K562 (cell line): ENCODE measurements around the gene OPHN1. TPM values are rescaled to one million over a fixed set of nuclear protein-coding genes. Genes with fewer than 3 reads are reported as not detected.

Source experiments
- CTCFL ChIP-seq: IDR thresholded peaks from 2 replicates; pipeline ENCODE4 v1.6.1; 2011; ENCODE audit warnings: borderline replicate concordance, low read depth, mild to moderate bottlenecking, moderate library complexity, low read length; ENCODE audit not compliant: insufficient read depth, poor library complexity, severe bottlenecking
- ELF4 ChIP-seq: fragments of 450-650 bp; formaldehyde crosslinking; IDR thresholded peaks from 2 replicates; pipeline ENCODE4 v1.4.0; 2022; ENCODE audit warnings: missing genetic modification characterization
- HEY1 ChIP-seq: fragments of 250-450 bp; sonication (Bioruptor Pico); IDR thresholded peaks from 2 replicates; pipeline ENCODE4 v1.5.0; 2020; ENCODE audit warnings: mild to moderate bottlenecking, moderate library complexity, borderline replicate concordance
- HNRNPLL ChIP-seq: fragments of 200-400 bp; formaldehyde crosslinking; IDR thresholded peaks from 2 replicates; pipeline ENCODE4 v1.6.1; 2017; ENCODE audit warnings: low read length, low read depth, mild to moderate bottlenecking; ENCODE audit not compliant: poor library complexity, severe bottlenecking
- HOMEZ ChIP-seq: fragments of 250-450 bp; sonication (Bioruptor Pico); IDR thresholded peaks from 2 replicates; pipeline ENCODE4 v1.4.0; 2020; ENCODE audit warnings: mild to moderate bottlenecking, moderate library complexity
- MTF1 ChIP-seq: fragments of 250-450 bp; sonication (Bioruptor Pico); IDR thresholded peaks from 2 replicates; pipeline ENCODE4 v1.9.0; 2021; ENCODE audit warnings: moderate library complexity, mild to moderate bottlenecking, inconsistent platforms, borderline replicate concordance
- NFYB ChIP-seq: IDR thresholded peaks from 2 replicates; pipeline ENCODE4 v1.6.1; 2011; ENCODE audit warnings: mild to moderate bottlenecking, moderate library complexity; ENCODE audit not compliant: insufficient read length; ENCODE audit errors: extremely low read depth
- PPARD ChIP-seq: fragments of 250-450 bp; sonication (Bioruptor Pico); IDR thresholded peaks from 2 replicates; pipeline ENCODE4 v1.8.0; 2022; ENCODE audit warnings: inconsistent platforms, mild to moderate bottlenecking, moderate library complexity
- SRSF7 ChIP-seq: fragments of 200-400 bp; formaldehyde crosslinking; optimal IDR thresholded peaks from 2 replicates; pipeline ENCODE3; 2017; ENCODE audit warnings: mild to moderate bottlenecking, low read depth, low read length
- TCFL5 ChIP-seq: fragments of 250-450 bp; sonication (Bioruptor Pico); conservative IDR thresholded peaks from 2 replicates; pipeline ENCODE4 v1.6.1; 2021; ENCODE audit warnings: mild to moderate bottlenecking, moderate library complexity, matching md5 sums
- polyA plus RNA-seq, 8 experiments: library from polyadenylated mRNA; depleted of rRNA in 4 of 8; stranded (reverse) in 5 of 8; unstranded in 3 of 8; fragments of >200 nt; fragmentation: Nextera tagmentation in 2 of 8; fragmentation: Illumina TruSeq in 1 of 8; extraction: Ambion mirVana in 2 of 8; extraction: Trizol in 1 of 8; gene quantifications; 2 replicates each; pipeline versions ENCODE4 v1.2.1 to v1.2.3, GENCODE V29; 2011 to 2014; ENCODE audit warnings: inconsistent platforms in 1 of 8, missing spikeins in 1 of 8
- total RNA-seq, 7 experiments: library from RNA; depleted of rRNA in 6 of 7; stranded (reverse); fragments of >200 nt in 6 of 7; fragmentation: Illumina TruSeq in 2 of 7; extraction: Trizol in 2 of 7; gene quantifications; 2 replicates each; pipeline versions ENCODE4 v1.2.1 to v1.2.3, GENCODE V29; 2011 to 2021; ENCODE audit warnings: low replicate concordance in 1 of 7
- TF ChIP-seq, protein P1 (sequence below): fragments of 250-450 bp; sonication (Bioruptor Pico); IDR thresholded peaks from 2 replicates; pipeline ENCODE4 v1.4.0; 2020; ENCODE audit warnings: mild to moderate bottlenecking

Gene OPHN1
- total and polyA plus RNA-seq, 9 of the 15 experiments (the other 6 are each of a cell fraction or from before 2014, with no cell fraction given) = 0.28 to 1.8 (median 1.0) TPM

- TF ChIP-seq, protein P1, sequence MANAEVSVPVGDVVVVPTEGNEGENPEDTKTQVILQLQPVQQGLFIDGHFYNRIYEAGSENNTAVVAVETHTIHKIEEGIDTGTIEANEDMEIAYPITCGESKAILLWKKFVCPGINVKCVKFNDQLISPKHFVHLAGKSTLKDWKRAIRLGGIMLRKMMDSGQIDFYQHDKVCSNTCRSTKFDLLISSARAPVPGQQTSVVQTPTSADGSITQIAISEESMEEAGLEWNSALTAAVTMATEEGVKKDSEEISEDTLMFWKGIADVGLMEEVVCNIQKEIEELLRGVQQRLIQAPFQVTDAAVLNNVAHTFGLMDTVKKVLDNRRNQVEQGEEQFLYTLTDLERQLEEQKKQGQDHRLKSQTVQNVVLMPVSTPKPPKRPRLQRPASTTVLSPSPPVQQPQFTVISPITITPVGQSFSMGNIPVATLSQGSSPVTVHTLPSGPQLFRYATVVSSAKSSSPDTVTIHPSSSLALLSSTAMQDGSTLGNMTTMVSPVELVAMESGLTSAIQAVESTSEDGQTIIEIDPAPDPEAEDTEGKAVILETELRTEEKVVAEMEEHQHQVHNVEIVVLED (CRISPR knock-in tag) = no peak
- TF ChIP-seq PPARD (CRISPR knock-in tag) (no peak), SRSF7 (no peak), MTF1 (CRISPR knock-in tag) (no peak), ELF4 (CRISPR knock-in tag) (no peak), CTCFL (no peak), HOMEZ (no peak), HNRNPLL (no peak), NFYB (no peak), TCFL5 (no peak), HEY1 (CRISPR knock-in tag) (no peak)
These were observed 13.3 kb downstream of the OPHN1 start (continued) for GRCh38 chrX:68419975-68420374.
